Stimulated activated CD8-positive, alpha-beta memory T cell treated with anti-CD3 and anti-CD28 coated beads, Interleukin-12 subunit alpha, Interleukin-12 subunit beta, amount 100 ng/mL, for 24 hours (primary cell): ENCODE measurements around the gene ARHGEF17.

Source experiments
- DNase-seq: peaks from one replicate; pipeline ENCODE4 v3.0.0-alpha.2; 2020; ENCODE audit errors: extremely low read depth

Gene ARHGEF17

GRCh38 chr11:73330569-73331093 is 22.6 kb downstream of the ARHGEF17 start:
- DNase-seq: no peak

GRCh38 chr11:73331138-73331916 is 23.3 kb downstream of the ARHGEF17 start:
- no peak for DNase-seq

DNA sequence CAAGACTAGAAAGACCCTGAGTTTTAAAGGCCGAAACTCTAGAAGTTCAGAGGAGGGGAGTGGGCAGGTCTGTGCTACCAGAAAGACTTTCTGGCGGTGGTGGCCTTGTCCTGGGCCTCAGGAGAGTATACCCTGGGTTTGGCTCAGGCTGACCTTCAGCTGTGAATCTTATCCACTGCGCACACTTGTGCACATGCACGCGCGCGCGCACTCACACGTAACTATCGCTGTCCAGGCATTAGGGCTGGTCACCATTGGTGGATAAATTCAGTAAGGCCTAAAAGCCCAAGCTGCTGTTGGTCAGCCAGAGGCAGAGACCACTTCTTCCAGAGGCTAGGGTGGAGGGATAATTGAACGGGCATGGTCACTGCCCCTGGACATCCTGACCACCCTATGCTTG is 25.1 kb downstream of the ARHGEF17 start:
- no peak for DNase-seq

DNA sequence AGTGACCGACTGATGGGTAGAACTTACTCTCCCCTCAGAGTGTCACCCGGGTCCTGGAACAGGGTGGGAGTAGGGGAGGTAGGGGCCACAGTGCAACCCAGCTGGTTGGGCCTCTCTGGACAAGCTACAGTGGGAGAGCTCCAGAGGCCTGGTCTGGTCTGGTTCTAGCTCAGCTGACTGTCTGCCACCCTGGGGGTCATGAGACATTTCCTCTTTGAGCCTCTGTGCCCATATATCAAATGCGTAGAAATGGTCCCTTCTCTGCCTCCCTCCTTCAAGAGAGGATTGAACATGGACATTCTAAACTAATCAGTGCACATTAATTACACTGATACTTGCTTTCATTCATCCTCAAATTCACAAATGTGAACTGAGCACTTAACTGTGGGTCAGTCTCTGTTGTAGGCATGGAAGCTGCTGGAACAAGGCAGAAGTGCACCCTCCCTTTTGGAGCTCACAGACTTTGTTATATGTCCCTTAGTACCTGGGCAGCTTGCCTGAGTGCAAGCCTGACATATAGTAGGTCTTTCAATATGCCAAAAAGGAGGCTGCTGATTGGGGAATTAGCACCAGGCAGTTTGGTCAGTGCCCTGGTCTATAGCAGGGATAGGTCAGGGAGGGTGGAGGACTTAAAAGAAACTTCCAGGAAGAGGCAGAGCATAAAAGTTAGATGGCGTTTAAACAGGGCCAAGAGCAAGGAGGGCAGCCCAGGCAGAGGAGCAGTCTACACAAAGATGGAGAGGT is 25.7 kb downstream of the ARHGEF17 start:
- DNase-seq: no peak

GRCh38 chr11:73334384-73335203 is 26.5 kb downstream of the ARHGEF17 start:
- no peak for DNase-seq

DNA sequence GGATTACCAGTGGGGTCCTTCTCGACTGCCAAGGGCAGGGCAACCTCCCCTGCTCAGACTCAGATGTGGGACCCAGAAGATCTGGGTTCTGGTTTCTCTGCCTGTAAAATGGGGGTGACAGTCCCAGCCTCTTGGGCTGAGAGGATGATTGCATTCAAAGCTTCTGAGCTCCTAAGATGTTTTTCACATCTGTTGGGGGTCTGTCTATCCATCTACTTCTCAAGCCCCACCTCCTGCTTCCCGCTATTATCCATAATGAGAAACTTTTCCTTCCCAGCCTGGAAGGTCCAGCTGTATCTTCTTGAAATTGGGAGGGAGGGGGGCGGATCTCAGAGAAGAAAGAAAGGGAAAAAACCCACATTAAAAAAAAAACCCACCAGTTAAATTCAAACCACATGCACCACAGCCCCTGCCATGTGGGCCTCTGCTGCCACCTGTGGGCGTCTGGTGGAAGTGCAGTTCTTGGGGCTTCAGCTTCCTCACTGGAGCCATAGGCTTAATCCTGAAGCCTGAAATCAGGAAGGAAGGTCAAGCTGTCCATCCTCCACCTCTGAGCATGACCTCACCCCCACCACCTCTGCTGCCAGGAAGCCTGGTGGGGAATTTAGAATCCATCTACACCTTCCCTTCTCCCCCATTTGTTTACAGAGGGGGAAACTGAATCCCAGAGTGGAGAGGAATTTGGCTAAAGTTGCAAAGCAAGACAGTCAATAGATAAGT is 27.3 kb downstream of the ARHGEF17 start:
- DNase-seq: peak; percentile 43

GRCh38 chr11:73337846-73338245 is 29.8 kb downstream of the ARHGEF17 start:
- no peak for DNase-seq

GRCh38 chr11:73338279-73338678 is 30.2 kb downstream of the ARHGEF17 start:
- no peak for DNase-seq

DNA sequence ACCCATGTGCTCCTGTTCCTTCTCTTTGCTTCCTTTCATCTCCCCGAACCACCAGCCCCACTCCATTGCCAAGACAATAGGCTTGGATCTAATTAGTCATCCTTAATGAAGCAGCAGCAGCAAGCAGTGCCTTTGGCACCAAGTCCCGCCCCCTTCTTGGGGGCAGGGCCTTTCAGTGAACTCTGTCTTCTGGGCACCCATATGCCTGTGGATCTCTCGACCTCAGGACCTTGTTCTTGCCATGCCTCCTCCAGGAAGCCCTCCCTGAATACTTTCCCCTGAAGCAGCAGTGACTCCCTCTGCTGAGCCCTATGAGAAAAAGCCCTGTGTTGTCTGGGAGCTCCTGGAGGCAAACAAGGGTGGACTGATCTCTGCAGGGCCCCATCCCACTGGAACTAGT is 32.1 kb downstream of the ARHGEF17 start:
- DNase-seq: no peak

DNA sequence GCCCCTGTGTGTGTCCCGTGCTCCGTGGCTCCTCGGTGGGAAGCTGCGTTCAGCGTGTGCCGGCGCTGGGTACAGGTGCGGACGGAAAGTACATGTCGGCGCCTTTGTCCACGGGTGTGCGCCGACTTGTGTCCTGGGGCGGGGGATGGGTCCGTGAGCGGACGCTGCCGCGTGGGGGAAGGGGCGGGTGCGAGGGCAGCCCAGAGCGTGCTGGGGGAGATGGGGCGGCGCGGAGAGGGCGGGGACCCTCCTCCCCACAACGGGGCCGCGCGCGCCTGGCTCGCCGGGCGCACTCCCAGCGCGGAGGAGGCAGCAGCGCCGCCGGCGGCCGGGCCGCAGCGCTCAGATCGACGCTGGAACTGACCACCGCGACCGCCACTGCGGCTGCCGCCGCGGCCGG is 34.6 kb downstream of the ARHGEF17 start:
- no peak for DNase-seq

- DNase-seq: no peak
Observed at GRCh38 chr11:73343076-73343873, 35.2 kb downstream of the ARHGEF17 start.

- no peak for DNase-seq
Observed at GRCh38 chr11:73344191-73344607, 36.1 kb downstream of the ARHGEF17 start.

DNA sequence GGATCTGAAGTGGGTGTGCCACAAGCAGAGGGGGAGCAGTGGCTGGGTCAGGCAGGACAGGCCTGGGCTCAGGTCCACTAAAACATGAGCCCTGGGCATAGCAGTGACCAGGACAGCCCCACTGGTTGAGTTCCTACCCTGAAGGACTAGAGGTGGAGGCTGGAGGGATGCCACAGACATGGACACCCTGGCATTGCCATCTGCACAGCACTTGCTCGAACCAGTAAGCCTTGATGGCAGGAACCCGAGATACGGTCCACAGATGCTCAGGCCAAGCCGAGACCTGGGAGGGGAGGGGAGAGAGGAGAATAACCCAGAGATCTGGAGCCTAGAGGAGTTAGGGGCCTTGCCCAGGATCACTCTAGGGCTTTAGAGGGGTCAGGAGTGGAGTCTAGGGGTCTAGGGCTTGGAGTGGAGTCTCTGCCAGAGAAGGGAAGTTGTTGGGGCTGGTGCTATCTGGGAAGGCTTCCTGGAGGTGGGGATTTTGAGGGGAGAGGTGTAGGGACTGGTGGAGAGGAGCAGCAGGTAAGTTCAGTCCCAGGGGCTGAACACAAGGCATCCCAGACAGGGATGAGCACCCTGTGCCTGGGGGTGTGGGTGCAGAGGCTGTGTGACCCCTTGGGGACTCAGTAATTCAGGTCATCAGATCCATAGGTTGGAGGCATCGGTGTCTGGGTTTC is 37.5 kb downstream of the ARHGEF17 start:
- DNase-seq: no peak

- no peak for DNase-seq
Observed at GRCh38 chr11:73346186-73346935, 38.3 kb downstream of the ARHGEF17 start.

DNA sequence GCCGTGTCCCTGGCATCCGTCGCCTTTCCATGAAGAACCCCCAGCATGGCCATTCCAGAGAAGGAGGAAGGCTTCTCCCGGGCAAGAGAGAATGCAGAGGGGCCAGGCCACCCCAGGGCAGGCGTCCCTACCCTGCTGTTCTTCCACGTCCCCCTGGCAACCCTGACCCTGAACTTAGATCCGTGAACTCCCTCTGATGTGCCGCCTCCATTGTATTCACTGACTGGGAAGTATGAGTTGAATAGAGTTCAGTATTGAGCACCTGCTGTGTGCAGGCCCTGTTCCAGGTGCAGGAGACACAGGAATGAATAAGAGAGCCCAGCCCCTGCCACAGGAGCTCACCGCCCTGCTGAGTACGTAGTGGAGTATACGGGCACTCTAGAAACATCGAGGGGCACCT is 39.0 kb downstream of the ARHGEF17 start:
- DNase-seq: no peak

DNA sequence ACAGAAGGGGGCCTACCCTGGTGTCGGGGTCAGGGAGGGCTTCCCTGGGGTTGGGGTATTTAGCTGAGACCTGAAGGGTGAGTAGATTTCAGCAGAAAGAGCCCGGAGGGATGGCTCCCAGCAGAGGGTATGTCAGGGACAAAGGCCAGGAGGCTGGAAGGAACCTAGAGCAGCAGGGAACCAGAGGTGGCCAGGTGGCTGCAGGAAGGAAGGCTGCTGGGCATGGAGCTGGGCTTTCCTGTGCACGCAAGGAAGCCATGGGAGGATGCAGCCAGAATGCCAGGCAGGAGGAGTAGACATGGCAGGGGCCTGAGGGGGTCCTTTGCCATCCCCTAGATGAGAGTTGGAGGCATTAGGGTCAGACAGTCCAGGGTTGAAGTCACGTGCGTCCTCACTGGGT is 40.8 kb downstream of the ARHGEF17 start:
- no peak for DNase-seq

DNA sequence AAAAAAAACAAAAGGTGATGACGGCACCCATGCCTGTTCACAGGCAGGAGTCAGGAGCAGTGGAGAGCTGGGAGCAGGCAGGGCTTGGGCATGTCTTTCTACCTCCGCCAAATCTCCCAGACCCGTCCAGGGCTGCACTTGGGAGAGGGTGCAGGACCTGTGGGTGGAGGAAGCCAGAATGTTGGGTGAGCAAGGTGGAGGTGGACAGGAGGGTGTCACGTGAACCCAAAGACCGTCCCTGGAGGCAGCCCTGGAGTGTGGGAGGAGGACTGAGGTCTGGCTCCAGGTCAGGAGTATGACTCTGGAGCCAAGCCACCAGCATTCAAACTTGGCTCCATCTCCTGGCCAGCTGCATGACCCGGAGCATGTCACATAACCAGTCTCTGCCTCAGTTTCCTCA is 41.6 kb downstream of the ARHGEF17 start:
- no peak for DNase-seq

DNA sequence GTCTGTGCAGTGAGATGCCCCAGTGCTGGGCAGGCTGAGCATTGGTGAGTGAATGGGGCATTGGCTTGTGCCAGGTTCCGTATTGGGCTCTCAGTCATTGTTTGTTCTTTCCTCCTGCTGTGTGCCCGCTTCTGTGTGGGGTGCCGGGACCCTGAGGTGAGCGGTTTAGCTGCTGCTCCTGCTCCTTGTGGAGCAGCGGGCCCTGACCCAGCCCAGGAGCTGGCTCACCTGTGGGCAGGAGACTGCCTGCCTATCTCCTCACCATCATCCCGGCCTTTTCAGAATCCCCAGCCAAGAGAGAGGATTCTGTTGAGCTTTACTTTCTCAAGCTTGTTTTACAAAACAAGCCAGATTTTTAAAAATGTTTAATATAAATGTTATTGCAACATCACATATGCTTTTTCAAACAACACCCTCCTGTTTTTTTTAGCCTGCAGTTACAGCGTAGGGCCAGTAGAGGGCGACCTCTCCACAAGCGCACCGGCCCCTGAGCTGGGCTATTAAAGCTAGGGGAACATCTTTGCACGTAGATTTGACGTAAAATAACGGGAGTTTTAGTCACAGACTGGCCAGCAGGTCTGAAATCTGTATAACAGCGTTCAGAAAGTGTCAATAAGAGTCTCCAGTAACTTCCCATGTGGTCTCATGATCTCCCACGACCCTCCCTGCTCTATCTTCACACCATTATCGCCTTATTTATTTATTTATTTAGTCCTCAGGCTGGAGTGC is 43.0 kb downstream of the ARHGEF17 start:
- no peak for DNase-seq

GRCh38 chr11:73353422-73353821 is 45.3 kb downstream of the ARHGEF17 start:
- no peak for DNase-seq
